Endometrium (tissue), 2 donors: Measurements from ENCODE around the gene NTM.

Experiments used
- FAIRE-seq: peaks from 2 replicates; lab custom pipeline; 2012; peaks lifted over from hg19 to GRCh38; lab: Jason Lieb, UNC
- donor health status: control.
- donor health status: control.

Gene NTM

DNA sequence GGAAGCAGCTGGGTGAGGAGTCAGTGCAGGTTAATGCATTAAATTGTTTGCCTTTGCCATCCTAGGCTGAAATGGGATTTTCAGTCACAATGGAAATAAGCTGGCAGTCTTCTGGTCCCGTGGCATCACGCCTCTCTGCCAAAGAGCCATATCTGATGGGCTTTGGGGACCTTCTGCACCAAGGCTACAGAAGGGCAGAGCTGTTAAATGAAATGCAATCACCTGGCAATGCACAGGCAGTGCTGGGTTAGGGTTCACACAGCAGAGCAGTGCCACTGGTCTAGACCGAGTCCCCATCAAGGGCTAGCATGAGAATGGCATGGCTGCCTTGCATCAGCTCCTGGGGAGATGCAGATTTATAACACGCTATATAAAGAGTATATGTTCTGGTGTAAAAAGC lies 749.2 kb downstream of the NTM start:
- no peak for FAIRE-seq

GRCh38 chr11:132122735-132123134 lies 752.3 kb downstream of the NTM start:
- FAIRE-seq = no peak

DNA sequence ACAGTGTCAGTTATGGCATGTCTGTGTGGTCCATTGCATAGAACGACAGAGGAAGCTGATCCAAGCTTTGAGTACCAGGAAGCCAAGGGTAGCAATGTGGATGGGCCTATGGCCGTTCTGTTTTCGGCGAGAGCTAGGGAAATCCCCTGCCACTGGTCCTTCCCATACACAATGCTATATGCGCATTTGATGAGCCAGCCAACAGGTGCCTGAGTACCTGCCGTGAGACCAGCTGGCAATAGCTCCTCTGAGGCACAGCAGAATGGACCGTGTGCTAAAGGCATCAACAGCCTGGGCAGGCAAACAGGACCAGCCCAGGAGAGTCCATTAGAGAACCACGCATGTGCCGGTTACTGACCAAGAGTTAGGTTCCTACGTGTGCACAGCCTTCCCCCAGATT lies 753.0 kb downstream of the NTM start:
- FAIRE-seq = no peak

DNA sequence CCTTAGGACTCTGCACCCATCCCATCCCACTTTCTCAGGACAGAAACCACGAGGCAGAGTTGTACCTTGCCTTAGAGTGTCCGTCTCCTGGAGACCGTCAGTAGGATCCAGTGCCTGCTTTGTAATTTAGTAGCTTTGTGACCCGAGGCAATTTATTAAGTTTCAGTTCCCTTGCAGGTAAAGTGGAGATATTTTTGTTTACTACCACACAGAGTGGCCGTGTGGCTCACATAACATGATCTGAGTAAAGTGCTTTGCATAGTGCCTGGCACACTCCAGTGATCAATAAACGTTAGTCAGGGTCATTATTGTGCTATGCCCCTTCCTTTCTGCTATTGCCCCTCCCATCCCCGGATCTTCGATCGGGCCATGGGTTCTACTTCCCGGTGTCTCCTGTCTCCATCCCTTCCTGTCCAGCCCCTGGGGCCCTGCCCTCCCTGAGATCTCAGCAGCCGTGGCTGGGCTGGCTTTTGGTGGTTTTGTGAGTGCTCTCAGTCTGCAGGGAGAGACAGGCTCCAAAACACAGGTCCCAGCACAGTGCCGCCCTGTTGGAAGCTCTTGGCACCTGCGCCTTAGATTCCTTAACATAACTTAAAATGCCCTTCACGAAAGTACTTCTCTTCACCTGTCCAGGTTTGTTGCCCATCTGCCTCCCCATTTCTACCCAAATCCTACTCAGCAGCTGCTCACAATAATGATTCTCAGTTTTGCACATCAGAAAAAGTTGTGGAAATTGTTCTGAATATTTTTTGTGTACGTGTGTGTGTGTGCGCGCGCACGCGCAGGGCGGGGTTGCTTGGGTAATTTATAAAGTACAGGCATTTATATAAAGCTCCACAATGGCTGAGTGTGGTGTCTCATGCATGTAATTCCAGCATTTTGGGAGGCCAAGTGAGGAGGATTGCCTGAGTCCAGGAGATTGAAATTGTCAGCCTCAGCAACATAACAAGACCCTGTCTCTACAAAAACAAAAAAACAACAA lies 753.7 kb downstream of the NTM start:
- FAIRE-seq = no peak

GRCh38 chr11:132125988-132126871 lies 755.8 kb downstream of the NTM start:
- FAIRE-seq = no peak

DNA sequence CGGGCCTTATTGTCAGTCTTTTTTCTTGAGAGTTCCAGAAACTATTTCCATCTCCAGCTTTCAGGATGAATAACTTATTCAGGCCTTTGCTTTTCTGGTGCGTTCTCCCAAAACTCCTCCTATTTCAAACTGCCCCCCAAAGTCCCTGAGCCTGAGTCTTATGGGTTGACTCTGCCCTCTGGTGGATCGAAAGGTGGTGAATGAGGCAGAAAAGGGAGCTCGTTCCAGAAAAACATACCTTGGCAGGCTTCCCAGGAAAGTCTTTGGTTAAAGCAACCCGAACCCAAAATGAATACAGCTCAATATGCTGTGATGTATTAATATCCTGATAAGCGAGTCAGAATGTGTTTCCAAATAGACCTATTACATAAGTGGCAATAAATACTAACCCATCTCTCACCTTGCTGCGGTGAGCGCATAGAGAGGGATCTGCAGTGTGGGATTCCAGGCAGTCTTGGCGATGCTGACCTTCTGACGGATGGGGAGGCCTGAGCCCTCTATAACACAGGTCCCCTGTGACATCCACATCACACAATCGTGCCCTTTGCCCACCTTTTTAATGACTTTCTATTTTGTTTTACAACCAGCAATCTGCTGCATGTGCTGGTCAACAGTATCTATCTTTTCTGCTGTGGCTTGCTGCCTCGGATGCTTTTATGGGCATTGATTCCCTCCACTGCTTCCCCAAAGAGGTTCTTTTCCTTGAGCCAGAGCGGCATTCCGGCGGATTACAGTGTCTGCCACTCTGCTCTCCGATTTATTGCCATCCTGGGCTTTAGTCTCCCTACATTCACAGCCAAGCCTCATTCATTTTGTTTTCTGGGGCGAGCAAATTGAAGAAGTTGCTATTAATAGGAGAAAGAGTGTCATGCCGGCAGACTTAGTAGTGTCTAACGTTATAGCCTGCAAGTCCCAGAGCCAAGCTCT lies 756.8 kb downstream of the NTM start:
- FAIRE-seq = no peak

GRCh38 chr11:132127900-132128288 lies 757.5 kb downstream of the NTM start:
- no peak for FAIRE-seq

- no peak for FAIRE-seq
These were observed 760.6 kb downstream of the NTM start for GRCh38 chr11:132131047-132131446.

GRCh38 chr11:132131961-132132360 lies 761.5 kb downstream of the NTM start:
- FAIRE-seq = no peak

DNA sequence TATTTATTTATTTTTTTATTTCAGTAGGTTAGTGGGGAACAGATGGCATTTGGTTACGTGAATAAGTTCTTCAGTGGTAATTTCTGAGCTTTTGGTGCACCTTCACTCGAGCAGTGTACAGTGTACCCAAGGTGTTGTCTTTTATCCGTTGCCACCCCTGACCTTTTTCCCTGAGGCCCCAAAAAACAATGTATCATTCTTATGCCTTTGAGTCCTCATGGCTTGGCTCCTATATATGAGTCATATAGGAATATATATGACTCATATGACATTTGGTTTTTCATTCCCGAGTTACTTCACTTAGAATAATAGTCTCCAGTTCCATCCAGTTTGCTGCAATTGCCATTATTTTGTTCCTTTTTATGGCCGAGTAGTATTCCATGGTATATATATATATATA lies 763.9 kb downstream of the NTM start:
- FAIRE-seq = no peak

- no peak for FAIRE-seq
These were observed 767.0 kb downstream of the NTM start for GRCh38 chr11:132137289-132137980.

DNA sequence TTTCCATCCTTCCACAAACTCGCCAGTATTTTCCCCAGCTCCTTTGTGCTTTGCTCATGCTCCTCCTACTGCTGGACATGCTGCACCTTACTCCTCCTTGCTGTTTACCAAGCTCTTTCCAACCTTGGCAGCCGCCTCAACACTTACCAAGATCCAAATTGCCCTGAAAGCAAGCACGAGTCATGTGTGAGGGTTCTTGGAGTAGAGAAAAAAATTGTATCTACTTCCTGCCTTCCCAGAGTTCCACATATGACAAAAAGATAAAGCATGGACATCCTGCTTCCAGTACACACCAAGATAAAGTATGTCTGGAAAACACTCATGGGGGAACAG lies 767.5 kb downstream of the NTM start:
- no peak for FAIRE-seq

DNA sequence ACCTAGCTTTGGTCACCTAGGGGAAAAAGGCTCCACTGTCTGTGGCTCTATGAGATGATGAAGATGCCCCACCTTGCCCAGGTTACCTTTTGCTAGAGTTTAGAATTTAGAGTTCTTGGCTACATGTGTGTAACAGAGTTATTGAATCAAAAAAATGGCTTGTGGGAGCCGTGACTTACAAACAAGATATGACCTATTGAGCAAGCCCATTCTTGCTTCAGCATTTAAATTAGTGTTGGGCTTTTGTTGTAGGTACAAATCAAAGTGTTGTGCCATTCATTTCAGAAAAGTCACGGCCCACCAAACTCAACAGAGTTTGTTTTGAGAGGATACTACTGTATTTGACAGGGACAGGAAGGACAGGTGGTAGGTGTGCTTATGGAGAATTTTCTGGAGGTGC lies 768.8 kb downstream of the NTM start:
- no peak for FAIRE-seq

- FAIRE-seq = no peak
These were observed 769.6 kb downstream of the NTM start for GRCh38 chr11:132140056-132140455.

DNA sequence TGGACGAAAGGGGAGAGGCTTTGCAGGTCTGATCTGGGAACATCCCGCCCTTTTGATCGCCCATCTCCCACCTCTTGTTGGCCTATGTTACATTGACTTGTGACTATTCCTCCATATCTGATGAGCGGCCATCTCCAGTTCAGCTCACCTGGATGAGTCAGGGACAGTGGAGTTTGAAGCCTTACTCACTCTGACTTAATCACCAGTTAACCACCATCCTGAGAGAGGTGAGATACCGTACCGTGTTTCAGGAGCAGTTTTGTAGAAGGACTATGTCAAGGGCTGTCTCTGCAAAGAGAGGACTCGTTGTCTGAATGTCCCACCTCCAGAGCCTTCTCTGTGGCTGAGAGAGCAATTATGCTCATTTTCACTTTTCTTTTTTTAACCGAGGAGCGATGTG lies 771.7 kb downstream of the NTM start:
- FAIRE-seq = no peak

GRCh38 chr11:132142554-132142953 lies 772.1 kb downstream of the NTM start:
- no peak for FAIRE-seq

- FAIRE-seq = no peak
These were observed 777.0 kb downstream of the NTM start for GRCh38 chr11:132147464-132147863.

GRCh38 chr11:132154781-132155180 lies 784.4 kb downstream of the NTM start:
- FAIRE-seq = no peak

DNA sequence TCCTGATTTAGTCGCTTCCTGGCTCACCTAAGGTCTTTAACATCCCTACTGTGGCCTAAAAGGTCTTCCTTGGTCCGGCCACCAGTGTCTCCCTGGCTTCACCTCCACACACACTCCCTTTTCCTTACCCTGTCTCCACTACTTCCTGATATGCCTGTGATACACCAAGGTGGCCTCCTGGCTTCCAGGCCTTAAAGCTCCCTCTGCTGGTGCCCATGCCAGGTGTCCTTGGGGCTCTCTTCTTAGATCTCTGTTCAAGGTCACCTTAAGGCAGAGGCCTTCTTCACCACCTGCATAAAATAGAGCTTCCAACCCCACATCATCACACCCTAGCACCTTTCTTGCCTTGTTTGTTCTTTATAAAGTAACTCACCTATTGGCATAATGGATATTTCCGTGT lies 787.7 kb downstream of the NTM start:
- FAIRE-seq = no peak

- FAIRE-seq = no peak
These were observed 788.3 kb downstream of the NTM start for GRCh38 chr11:132158696-132159095.

DNA sequence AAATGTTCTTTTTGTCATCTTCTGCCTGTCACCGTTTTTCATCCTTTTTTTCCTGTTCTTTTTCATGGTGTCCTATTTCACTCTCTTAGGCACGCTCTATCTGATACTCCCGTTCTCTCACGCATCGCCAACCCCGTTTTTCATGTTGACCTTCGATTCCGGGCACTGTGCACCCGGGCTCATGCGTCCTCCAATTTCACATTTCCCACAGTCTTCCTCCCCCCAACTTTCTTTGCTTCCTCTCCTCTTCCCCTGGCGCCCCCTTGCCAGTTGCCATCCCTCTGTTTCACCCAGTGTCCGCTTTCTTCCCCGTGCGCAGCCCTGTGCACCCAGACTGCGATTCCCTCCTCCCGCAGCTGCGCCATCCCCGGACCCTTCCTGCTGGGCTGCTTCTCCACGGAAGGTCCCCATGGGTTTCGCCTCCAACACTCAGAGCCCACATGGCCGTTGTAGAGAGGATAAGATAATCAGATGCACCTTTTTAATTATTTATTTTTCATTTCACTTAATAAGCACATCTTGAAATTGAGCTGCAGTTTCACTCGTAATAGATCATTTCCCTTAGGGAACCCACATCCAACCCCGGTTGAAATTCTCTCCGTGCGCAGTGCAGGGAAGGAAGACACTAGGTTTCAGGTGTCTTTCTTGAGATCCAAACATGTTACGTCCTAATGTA lies 791.1 kb downstream of the NTM start:
- FAIRE-seq = no peak
